ENCODE measurements around the gene FRAS1.

Gene FRAS1

DNA sequence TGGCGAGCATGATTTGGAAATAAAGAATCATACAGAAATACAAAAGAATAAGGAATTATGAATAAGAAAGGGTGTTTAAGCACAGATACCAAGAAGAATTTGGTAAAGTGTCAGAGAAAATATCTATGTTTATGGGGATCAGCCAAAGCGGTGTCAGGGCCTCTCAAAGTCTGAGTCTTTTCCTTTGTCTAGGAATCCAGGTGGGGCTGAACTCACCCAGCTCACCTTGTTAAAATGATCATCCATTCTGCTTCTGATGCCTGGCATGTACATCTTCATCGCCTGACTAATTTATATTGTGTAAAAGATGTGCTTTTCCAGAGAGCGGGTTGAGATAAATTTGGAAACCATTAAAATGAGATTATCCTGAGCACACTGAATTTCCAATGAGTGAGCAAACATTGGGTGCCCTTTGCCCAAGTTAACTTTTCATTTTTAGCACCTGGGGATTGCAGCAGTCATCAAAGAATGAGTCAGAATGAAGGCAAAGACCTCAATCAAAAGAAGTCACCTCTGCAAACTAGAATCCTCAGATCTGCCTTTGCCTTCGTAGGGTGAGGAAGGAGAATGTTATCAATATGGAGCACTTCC, 352.6 kb downstream of the FRAS1 start:
- H3K4me3 ChIP-seq (ENCODE audit: low read length in 2 of 2) = no peak overlapping the region
- H3K27me3 ChIP-seq (ENCODE audit: control insufficient read depth in 2 of 2, insufficient read depth in 2 of 2, low read length in 2 of 2) = no peaks in the 10 kb centered on the region
- H3K9ac ChIP-seq (ENCODE audit: low read depth in 1 of 2, low read length in 2 of 2) = no peak overlapping the region
- no peak overlapping the region for H3K27ac ChIP-seq (ENCODE audit: low read depth in 2 of 2, low read length in 2 of 2)
- no peaks in the 10 kb centered on the region for H3K9me3 ChIP-seq (ENCODE audit: control insufficient read depth in 2 of 2, low read length in 2 of 2)
- H3K4me1 ChIP-seq (ENCODE audit: control insufficient read depth in 2 of 2, insufficient read depth in 2 of 2, low read length in 2 of 2) = no peaks in the 10 kb centered on the region
- no peaks in the 10 kb centered on the region for H3K36me3 ChIP-seq (ENCODE audit: control insufficient read depth in 2 of 2, insufficient read depth in 2 of 2, low read length in 2 of 2)

GRCh38 chr4:78410225-78410624, 353.1 kb downstream of the FRAS1 start:
- no peaks in the 10 kb centered on the region for H3K9me3 ChIP-seq (ENCODE audit: control insufficient read depth in 2 of 2, low read length in 2 of 2)
- H3K9ac ChIP-seq (ENCODE audit: low read depth in 1 of 2, low read length in 2 of 2) = no peak overlapping the region
- H3K36me3 ChIP-seq (ENCODE audit: control insufficient read depth in 2 of 2, insufficient read depth in 2 of 2, low read length in 2 of 2) = no peaks in the 10 kb centered on the region
- no peak overlapping the region for H3K27ac ChIP-seq (ENCODE audit: low read depth in 2 of 2, low read length in 2 of 2)
- no peaks in the 10 kb centered on the region for H3K27me3 ChIP-seq (ENCODE audit: control insufficient read depth in 2 of 2, insufficient read depth in 2 of 2, low read length in 2 of 2)
- H3K4me3 ChIP-seq (ENCODE audit: low read length in 2 of 2) = no peak overlapping the region
- H3K4me1 ChIP-seq (ENCODE audit: control insufficient read depth in 2 of 2, insufficient read depth in 2 of 2, low read length in 2 of 2) = no peaks in the 10 kb centered on the region

GRCh38 chr4:78410676-78411075, 353.6 kb downstream of the FRAS1 start:
- Histone ChIP-seq H3K27me3 (ENCODE audit: control insufficient read depth in 2 of 2, insufficient read depth in 2 of 2, low read length in 2 of 2) (no peaks in the 10 kb centered on the region), H3K4me3 (ENCODE audit: low read length in 2 of 2) (no peak overlapping the region), H3K4me1 (ENCODE audit: control insufficient read depth in 2 of 2, insufficient read depth in 2 of 2, low read length in 2 of 2) (no peaks in the 10 kb centered on the region), H3K27ac (ENCODE audit: low read depth in 2 of 2, low read length in 2 of 2) (no peak overlapping the region), H3K9me3 (ENCODE audit: control insufficient read depth in 2 of 2, low read length in 2 of 2) (no peaks in the 10 kb centered on the region), H3K36me3 (ENCODE audit: control insufficient read depth in 2 of 2, insufficient read depth in 2 of 2, low read length in 2 of 2) (no peaks in the 10 kb centered on the region), H3K9ac (ENCODE audit: low read depth in 1 of 2, low read length in 2 of 2) (no peak overlapping the region)

- no peaks in the 10 kb centered on the region for H3K36me3 ChIP-seq (ENCODE audit: control insufficient read depth in 2 of 2, insufficient read depth in 2 of 2, low read length in 2 of 2)
- H3K27me3 ChIP-seq (ENCODE audit: control insufficient read depth in 2 of 2, insufficient read depth in 2 of 2, low read length in 2 of 2) = no peaks in the 10 kb centered on the region
- H3K27ac ChIP-seq (ENCODE audit: low read depth in 2 of 2, low read length in 2 of 2) = no peak overlapping the region
- H3K4me3 ChIP-seq (ENCODE audit: low read length in 2 of 2) = no peak overlapping the region
- no peaks in the 10 kb centered on the region for H3K4me1 ChIP-seq (ENCODE audit: control insufficient read depth in 2 of 2, insufficient read depth in 2 of 2, low read length in 2 of 2)
- no peaks in the 10 kb centered on the region for H3K9me3 ChIP-seq (ENCODE audit: control insufficient read depth in 2 of 2, low read length in 2 of 2)
- no peak overlapping the region for H3K9ac ChIP-seq (ENCODE audit: low read depth in 1 of 2, low read length in 2 of 2)
Observed at GRCh38 chr4:78414116-78414515, 357.0 kb downstream of the FRAS1 start.

GRCh38 chr4:78417603-78418002, 360.5 kb downstream of the FRAS1 start:
- Histone ChIP-seq H3K9me3 (ENCODE audit: control insufficient read depth in 2 of 2, low read length in 2 of 2) (no peaks in the 10 kb centered on the region), H3K4me3 (ENCODE audit: low read length in 2 of 2) (no peak overlapping the region), H3K27me3 (ENCODE audit: control insufficient read depth in 2 of 2, insufficient read depth in 2 of 2, low read length in 2 of 2) (no peaks in the 10 kb centered on the region), H3K4me1 (ENCODE audit: control insufficient read depth in 2 of 2, insufficient read depth in 2 of 2, low read length in 2 of 2) (no peaks in the 10 kb centered on the region), H3K27ac (ENCODE audit: low read depth in 2 of 2, low read length in 2 of 2) (no peak overlapping the region), H3K9ac (ENCODE audit: low read depth in 1 of 2, low read length in 2 of 2) (no peak overlapping the region), H3K36me3 (ENCODE audit: control insufficient read depth in 2 of 2, insufficient read depth in 2 of 2, low read length in 2 of 2) (no peaks in the 10 kb centered on the region)

- no peak overlapping the region for H3K9ac ChIP-seq (ENCODE audit: low read depth in 1 of 2, low read length in 2 of 2)
- H3K4me3 ChIP-seq (ENCODE audit: low read length in 2 of 2) = no peak overlapping the region
- no peak overlapping the region for H3K27ac ChIP-seq (ENCODE audit: low read depth in 2 of 2, low read length in 2 of 2)
- H3K27me3 ChIP-seq (ENCODE audit: control insufficient read depth in 2 of 2, insufficient read depth in 2 of 2, low read length in 2 of 2) = no peaks in the 10 kb centered on the region
- H3K36me3 ChIP-seq (ENCODE audit: control insufficient read depth in 2 of 2, insufficient read depth in 2 of 2, low read length in 2 of 2) = no peaks in the 10 kb centered on the region
- H3K9me3 ChIP-seq (ENCODE audit: control insufficient read depth in 2 of 2, low read length in 2 of 2) = no peaks in the 10 kb centered on the region
- H3K4me1 ChIP-seq (ENCODE audit: control insufficient read depth in 2 of 2, insufficient read depth in 2 of 2, low read length in 2 of 2) = no peaks in the 10 kb centered on the region
Observed at GRCh38 chr4:78418406-78418805, 361.3 kb downstream of the FRAS1 start.

DNA sequence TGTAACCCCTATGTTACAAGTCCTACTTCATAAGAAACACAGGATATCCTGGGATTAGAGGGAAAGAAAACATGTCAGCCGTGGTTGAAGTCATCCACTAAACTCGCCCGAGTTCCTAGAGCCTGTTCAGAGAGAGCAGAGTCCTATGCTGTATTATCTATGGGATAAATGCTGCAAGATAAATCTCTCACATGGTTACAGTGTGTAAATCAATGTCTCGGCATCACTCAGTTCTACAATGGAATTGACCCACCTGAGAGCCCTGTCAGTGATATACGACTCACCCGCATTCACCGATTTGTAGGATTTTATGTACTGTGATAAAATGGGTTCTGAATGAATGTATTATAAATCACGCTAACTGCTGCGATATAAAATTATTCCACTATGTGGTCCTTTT, 366.7 kb downstream of the FRAS1 start:
- Histone ChIP-seq H3K9me3 (ENCODE audit: control insufficient read depth in 2 of 2, low read length in 2 of 2) (no peaks in the 10 kb centered on the region), H3K27me3 (ENCODE audit: control insufficient read depth in 2 of 2, insufficient read depth in 2 of 2, low read length in 2 of 2) (no peaks in the 10 kb centered on the region), H3K4me3 (ENCODE audit: low read length in 2 of 2) (no peak overlapping the region), H3K9ac (ENCODE audit: low read depth in 1 of 2, low read length in 2 of 2) (no peak overlapping the region), H3K4me1 (ENCODE audit: control insufficient read depth in 2 of 2, insufficient read depth in 2 of 2, low read length in 2 of 2) (no peaks in the 10 kb centered on the region), H3K36me3 (ENCODE audit: control insufficient read depth in 2 of 2, insufficient read depth in 2 of 2, low read length in 2 of 2) (no peaks in the 10 kb centered on the region), H3K27ac (ENCODE audit: low read depth in 2 of 2, low read length in 2 of 2) (no peak overlapping the region)

DNA sequence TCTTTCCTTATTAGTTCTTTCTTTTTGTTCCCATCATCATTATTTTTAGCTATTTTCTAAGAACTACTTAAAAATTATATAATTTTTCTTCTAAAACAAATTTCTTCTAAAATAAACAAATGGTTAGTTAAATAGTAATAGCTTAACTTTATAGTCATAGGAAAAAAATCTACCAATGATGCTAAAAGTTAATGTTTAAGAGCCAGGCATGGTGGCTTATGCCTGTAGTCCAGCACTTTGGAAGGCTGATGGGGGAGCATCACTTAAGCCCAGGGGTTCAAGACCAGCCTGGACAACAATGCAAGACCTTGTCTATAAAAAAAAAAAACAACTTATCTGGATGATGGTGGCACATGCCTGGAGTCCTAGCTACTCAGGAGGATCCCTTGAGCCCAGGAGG, 367.3 kb downstream of the FRAS1 start:
- H3K36me3 ChIP-seq (ENCODE audit: control insufficient read depth in 2 of 2, insufficient read depth in 2 of 2, low read length in 2 of 2) = no peaks in the 10 kb centered on the region
- no peaks in the 10 kb centered on the region for H3K9me3 ChIP-seq (ENCODE audit: control insufficient read depth in 2 of 2, low read length in 2 of 2)
- no peaks in the 10 kb centered on the region for H3K4me1 ChIP-seq (ENCODE audit: control insufficient read depth in 2 of 2, insufficient read depth in 2 of 2, low read length in 2 of 2)
- H3K4me3 ChIP-seq (ENCODE audit: low read length in 2 of 2) = no peak overlapping the region
- no peak overlapping the region for H3K27ac ChIP-seq (ENCODE audit: low read depth in 2 of 2, low read length in 2 of 2)
- H3K9ac ChIP-seq (ENCODE audit: low read depth in 1 of 2, low read length in 2 of 2) = no peak overlapping the region
- H3K27me3 ChIP-seq (ENCODE audit: control insufficient read depth in 2 of 2, insufficient read depth in 2 of 2, low read length in 2 of 2) = no peaks in the 10 kb centered on the region

- no peak overlapping the region for H3K4me3 ChIP-seq (ENCODE audit: low read length in 2 of 2)
- no peaks in the 10 kb centered on the region for H3K9me3 ChIP-seq (ENCODE audit: control insufficient read depth in 2 of 2, low read length in 2 of 2)
- no peak overlapping the region for H3K27ac ChIP-seq (ENCODE audit: low read depth in 2 of 2, low read length in 2 of 2)
- H3K36me3 ChIP-seq (ENCODE audit: control insufficient read depth in 2 of 2, insufficient read depth in 2 of 2, low read length in 2 of 2) = no peaks in the 10 kb centered on the region
- H3K27me3 ChIP-seq (ENCODE audit: control insufficient read depth in 2 of 2, insufficient read depth in 2 of 2, low read length in 2 of 2) = no peaks in the 10 kb centered on the region
- H3K4me1 ChIP-seq (ENCODE audit: control insufficient read depth in 2 of 2, insufficient read depth in 2 of 2, low read length in 2 of 2) = no peaks in the 10 kb centered on the region
- H3K9ac ChIP-seq (ENCODE audit: low read depth in 1 of 2, low read length in 2 of 2) = no peak overlapping the region
Observed at GRCh38 chr4:78426972-78427371, 369.8 kb downstream of the FRAS1 start.

DNA sequence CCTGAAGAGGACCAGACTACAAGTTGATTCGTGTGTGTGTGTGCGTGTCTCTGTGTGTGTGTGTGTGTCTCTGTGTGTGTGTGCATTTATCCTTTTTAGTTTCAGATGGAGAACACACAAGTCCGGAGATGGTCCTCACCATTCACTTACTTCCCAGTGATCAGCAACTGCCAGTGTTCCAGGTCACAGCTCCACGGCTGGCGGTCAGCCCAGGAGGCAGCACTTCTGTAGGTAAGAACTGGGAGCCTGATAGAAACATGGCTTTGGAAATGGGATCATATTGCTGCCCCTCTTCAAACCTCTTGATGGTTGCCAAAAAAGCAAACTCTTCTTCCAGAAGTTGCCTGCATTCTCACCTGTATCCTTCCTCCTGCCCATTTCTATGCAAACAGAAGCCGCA, 371.9 kb downstream of the FRAS1 start:
- no peaks in the 10 kb centered on the region for H3K36me3 ChIP-seq (ENCODE audit: control insufficient read depth in 2 of 2, insufficient read depth in 2 of 2, low read length in 2 of 2)
- no peak overlapping the region for H3K27ac ChIP-seq (ENCODE audit: low read depth in 2 of 2, low read length in 2 of 2)
- H3K27me3 ChIP-seq (ENCODE audit: control insufficient read depth in 2 of 2, insufficient read depth in 2 of 2, low read length in 2 of 2) = no peaks in the 10 kb centered on the region
- H3K4me1 ChIP-seq (ENCODE audit: control insufficient read depth in 2 of 2, insufficient read depth in 2 of 2, low read length in 2 of 2) = no peaks in the 10 kb centered on the region
- H3K9me3 ChIP-seq (ENCODE audit: control insufficient read depth in 2 of 2, low read length in 2 of 2) = no peaks in the 10 kb centered on the region
- H3K9ac ChIP-seq (ENCODE audit: low read depth in 1 of 2, low read length in 2 of 2) = no peak overlapping the region
- no peak overlapping the region for H3K4me3 ChIP-seq (ENCODE audit: low read length in 2 of 2)

DNA sequence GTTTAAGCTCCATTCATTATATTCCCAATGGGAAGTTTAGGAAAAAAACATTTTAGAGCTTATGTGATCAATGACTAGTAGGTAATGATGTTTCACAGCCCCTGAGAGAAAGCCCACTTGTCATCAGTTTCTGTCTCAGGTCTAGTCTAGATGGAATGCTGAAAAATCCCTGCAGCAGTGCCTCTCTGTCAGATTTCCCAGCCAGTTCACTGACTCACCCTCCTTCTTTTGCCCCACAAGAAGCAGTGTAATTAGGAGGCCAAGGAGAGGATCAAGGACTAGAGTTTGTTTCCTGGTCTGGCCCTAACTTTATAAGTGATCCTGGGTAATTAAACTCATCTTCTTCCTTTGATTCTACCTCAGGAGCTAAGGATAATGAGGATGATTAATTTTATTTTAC, 375.8 kb downstream of the FRAS1 start:
- Histone ChIP-seq H3K4me1 (ENCODE audit: control insufficient read depth in 2 of 2, insufficient read depth in 2 of 2, low read length in 2 of 2) (no peaks in the 10 kb centered on the region), H3K9ac (ENCODE audit: low read depth in 1 of 2, low read length in 2 of 2) (no peak overlapping the region), H3K27me3 (ENCODE audit: control insufficient read depth in 2 of 2, insufficient read depth in 2 of 2, low read length in 2 of 2) (no peaks in the 10 kb centered on the region), H3K27ac (ENCODE audit: low read depth in 2 of 2, low read length in 2 of 2) (no peak overlapping the region), H3K4me3 (ENCODE audit: low read length in 2 of 2) (no peak overlapping the region), H3K9me3 (ENCODE audit: control insufficient read depth in 2 of 2, low read length in 2 of 2) (no peaks in the 10 kb centered on the region), H3K36me3 (ENCODE audit: control insufficient read depth in 2 of 2, insufficient read depth in 2 of 2, low read length in 2 of 2) (no peaks in the 10 kb centered on the region)
